Pons (tissue), 1 donor: ENCODE results near the gene TNS1.

ENCODE experiments used
- DNase-seq: peaks from one replicate; pipeline ENCODE4 v3.0.0-alpha.2; 2016; ENCODE audit warnings: low spot score

Gene TNS1

GRCh38 chr2:217777906-217778305 lies 224.9 kb downstream of the TNS1 start:
- DNase-seq = no peak

- DNase-seq = no peak
These were observed 226.2 kb downstream of the TNS1 start for GRCh38 chr2:217776631-217777030.

- no peak for DNase-seq
These were observed 226.8 kb downstream of the TNS1 start for GRCh38 chr2:217775920-217776503.

- no peak for DNase-seq
These were observed 228.6 kb downstream of the TNS1 start for GRCh38 chr2:217774232-217774631.

GRCh38 chr2:217773539-217773938 lies 229.3 kb downstream of the TNS1 start:
- DNase-seq = no peak

- DNase-seq = no peak
These were observed 236.4 kb downstream of the TNS1 start for GRCh38 chr2:217766356-217766755.

GRCh38 chr2:217761645-217762277 lies 241.0 kb downstream of the TNS1 start:
- no peak for DNase-seq

- no peak for DNase-seq
These were observed 242.8 kb downstream of the TNS1 start for GRCh38 chr2:217759991-217760390.

- DNase-seq = no peak
These were observed 245.7 kb downstream of the TNS1 start for GRCh38 chr2:217757108-217757463.

GRCh38 chr2:217756375-217757107 lies 246.3 kb downstream of the TNS1 start:
- peak; percentile 64 for DNase-seq

GRCh38 chr2:217755027-217755745 lies 247.6 kb downstream of the TNS1 start:
- no peak for DNase-seq

- DNase-seq = peak; percentile 30
These were observed 249.2 kb downstream of the TNS1 start for GRCh38 chr2:217753460-217754200.

GRCh38 chr2:217752714-217753459 lies 249.9 kb downstream of the TNS1 start:
- DNase-seq = no peak

GRCh38 chr2:217751952-217752351 lies 250.8 kb downstream of the TNS1 start:
- no peak for DNase-seq

GRCh38 chr2:217751192-217751591 lies 251.6 kb downstream of the TNS1 start:
- DNase-seq = no peak
